Hypothalamus (tissue), 51 donors: ENCODE measurements around the gene DTWD2.
"Not testable (repeated sequence)": the region's sequence is repeated elsewhere in the genome, so short reads cannot be mapped to it uniquely, and the experiment has no call there.

Source experiments
- DNase-seq, 51 donors: peaks; one replicate each; lab custom pipeline; 2025; lab: John Stamatoyannopoulos, UW

DTWD2 gene

DNA sequence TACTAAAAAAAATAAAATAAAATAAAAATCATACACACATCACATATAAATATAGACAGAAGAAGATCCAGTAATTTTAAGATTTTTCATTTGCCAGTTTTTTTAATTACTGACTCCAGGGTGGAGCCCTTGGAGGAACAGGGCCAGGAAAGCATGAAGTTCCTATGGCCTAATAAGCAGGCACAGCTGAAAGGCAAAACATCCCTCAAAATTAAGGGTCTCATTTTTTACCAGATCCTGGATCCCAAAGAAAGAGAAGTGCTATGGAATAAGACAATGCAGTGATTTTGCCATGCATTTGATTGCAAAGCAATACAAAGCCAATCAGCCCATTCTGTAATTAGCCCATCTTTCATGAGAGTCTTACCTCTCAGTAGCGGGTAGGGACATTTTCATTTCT, 11.3 kb upstream of the DTWD2 start:
- DNase-seq: no peak

DNA sequence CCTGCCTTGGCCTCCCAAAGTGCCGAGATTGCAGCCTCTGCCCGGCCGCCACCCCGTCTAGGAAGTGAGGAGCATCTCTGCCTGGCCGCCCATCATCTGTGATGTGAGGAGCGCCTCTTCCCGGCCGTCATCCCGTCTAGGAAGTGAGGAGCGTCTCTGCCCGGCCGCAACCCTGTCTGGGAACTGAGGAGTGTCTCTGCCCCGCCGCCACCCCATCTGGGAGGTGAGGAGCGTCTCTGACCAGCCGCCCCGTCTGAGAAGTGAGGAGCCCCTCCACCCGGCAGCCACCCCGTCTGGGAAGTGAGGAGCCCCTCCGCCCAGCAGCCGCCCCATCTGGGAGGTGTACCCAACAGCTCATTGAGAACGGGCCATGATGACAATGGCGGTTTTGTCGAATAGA, 10.5 kb upstream of the DTWD2 start:
- DNase-seq: not testable (repeated sequence)

DNA sequence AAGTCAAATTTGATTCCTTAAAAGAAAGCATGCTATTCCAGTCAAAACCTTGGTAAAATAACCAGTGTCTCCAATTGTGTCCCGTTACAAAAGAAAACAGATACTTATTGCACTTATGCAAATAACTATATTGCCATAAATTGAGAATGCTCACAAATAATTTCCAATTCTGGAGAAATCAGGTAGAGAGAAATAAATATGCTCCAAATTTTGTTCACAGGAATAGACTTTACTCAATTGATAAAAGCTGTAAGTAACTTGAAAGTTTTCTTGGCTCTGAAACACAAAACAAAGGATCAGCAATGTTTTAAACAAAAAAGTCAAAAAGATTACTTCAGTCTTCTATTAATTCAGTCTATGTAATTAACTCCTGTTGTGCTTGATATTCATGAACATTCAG, 7.8 kb upstream of the DTWD2 start:
- DNase-seq: no peak

DNA sequence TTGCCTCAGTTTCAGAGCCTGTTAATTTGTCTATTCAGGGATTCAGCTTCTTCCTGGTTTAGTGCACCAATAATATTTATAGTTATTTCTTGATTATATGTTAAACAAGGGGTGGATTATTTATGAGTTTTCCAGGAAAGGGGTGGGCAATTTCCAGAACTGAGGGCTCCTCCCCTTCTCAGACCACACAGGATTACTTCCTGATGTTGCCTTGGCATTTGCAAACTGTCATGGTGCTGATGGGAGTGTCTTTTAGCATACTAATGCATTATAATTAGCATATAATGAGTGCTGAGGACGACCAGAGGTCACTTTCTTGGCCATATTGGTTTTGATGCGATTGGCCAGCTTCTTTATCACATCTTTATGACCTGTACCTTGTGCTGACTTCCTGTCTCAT, 6.2 kb upstream of the DTWD2 start:
- no peak for DNase-seq

DNA sequence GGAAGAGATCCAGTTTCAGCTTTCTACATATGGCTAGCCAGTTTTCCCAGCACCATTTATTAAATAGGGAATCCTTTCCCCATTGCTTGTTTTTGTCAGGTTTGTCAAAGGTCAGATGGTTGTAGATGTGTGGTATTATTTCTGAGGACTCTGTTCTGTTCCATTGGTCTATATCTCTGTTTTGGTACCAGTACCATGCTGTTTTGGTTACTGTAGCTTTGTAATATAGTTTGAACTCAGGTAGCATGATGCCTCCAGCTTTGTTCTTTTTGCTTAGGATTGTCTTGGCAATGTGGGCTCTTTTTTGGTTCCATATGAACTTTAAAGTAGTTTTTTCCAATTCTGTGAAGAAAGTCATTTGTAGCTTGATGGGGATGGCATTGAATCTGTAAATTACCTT, 4.8 kb upstream of the DTWD2 start:
- not testable (repeated sequence) for DNase-seq

DNA sequence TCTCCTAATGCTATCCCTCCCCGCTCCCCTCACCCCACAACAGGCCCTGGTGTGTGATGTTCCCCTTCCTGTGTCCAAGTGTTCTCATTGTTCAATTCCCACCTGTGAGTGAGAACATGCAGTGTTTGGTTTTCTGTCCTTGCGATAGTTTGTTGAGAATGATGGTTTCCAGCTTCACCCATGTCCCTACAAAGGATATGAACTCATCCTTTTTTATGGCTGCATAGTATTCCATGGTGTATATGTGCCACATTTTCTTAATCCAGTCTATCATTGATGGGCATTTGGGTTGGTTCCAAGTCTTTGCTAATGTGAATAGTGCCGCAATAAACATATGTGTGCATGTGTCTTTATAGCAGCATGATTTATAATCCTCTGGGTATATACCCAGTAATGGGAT, 3.7 kb upstream of the DTWD2 start:
- not testable (repeated sequence) for DNase-seq

DNA sequence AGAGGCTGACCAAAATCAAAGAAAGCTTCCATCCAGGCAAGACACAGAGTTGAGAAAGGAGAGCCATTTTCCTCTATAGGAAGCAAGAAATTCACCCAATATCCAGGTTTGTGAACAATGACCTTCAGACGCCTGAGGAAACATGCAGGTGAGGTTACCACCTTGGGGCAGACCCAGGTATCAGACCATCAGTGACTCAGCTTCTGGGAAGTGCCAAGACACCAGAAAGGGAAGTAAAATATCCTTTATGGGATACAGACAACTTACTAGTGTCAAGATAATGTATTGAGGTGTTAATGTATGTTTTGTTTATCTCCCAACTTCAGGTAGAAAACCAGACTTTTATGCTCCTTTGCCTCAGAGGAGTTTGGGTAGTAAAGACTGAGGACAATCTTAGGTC, 2.2 kb upstream of the DTWD2 start:
- DNase-seq: no peak

DNA sequence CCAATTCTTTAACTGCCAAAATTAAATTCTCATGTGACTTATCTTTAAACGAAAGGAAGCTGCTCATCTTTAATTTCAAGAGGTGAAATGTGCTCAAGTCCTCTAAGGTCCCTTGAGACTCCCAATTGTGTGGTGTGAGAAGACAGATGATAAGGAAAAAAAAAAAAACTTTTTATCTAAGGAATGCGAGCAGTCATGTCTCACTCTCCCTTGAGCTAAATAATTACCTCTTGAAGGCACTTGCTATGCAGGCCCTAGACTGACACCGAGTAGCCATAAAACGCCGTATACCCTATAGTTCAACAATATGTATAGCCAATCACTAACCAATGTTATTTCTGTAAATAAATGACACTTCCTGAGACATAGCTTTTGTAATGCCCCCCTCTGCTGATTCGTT, 1.5 kb upstream of the DTWD2 start:
- no peak for DNase-seq

DNA sequence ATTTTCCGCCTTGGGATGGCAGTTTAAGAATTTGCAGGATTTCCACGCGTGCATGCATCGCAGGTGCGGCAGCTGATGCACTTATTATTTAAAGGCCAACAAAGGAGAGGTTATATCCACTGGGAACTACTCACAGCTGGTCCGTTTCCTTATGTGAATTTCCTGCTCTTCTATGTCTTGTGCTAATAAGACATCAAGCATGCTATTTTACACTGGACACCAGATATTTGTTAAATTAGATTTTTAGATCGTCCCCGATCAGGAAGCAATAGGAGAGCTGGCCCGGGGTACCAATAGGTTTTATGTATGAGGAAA, 476 bp upstream of the DTWD2 start:
- peak in 1 of 51 donors; percentile 43 for DNase-seq

DNA sequence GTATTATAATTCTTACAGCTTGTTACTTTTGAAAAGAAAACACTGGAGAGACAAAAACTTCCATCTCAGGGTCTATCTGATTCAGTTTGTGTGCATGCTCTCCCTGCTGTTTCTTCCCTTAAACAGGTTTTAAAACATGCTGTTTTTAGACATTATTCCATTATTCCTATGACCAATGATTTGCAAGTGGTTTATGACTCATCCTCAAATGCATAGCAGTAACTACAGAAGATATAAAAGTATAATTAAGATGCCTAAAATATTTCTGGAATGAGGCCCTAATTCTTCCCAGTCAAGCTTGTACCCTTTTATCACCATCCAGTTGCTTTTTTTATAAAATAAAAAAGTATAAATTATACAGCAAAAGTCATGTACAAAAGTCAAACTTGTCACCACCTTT, 3.7 kb downstream of the DTWD2 start:
- no peak for DNase-seq

DNA sequence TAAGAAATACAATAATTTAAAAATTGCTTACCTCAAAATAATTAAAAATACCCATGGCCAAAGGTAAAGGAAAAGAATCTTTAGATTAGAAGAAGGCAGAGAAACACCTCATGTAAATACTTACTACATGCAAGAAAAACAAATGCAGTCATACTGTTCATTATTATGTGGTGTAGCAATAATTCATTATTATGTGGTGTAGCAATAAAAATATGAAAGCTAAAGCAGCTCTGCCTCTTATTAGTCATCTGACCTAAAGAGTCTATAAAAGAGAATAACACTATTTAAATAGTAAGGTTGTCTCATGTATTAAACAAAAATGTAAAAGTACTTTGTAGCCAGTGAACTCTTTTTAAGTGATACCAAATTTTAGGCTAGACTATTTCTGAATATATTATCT, 6.6 kb downstream of the DTWD2 start:
- no peak for DNase-seq

DNA sequence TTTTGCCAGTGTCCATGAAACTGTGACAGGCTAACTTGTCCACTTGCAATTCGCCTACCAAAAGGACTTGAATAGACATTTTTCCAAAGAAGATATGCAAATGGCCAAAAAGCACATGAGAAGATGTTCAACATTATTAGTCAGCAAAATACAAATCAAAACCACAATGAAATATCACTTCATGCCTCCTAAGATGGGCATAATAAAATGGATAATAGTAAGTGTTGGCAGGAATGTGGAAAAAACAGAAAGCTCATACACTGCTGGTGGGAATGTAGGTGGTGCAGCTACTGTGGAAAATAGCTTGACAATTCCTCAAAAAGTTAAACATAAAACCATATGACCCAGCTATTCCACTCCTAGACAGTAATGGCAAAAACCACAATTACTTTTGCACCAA, 7.9 kb downstream of the DTWD2 start:
- no peak for DNase-seq

DNA sequence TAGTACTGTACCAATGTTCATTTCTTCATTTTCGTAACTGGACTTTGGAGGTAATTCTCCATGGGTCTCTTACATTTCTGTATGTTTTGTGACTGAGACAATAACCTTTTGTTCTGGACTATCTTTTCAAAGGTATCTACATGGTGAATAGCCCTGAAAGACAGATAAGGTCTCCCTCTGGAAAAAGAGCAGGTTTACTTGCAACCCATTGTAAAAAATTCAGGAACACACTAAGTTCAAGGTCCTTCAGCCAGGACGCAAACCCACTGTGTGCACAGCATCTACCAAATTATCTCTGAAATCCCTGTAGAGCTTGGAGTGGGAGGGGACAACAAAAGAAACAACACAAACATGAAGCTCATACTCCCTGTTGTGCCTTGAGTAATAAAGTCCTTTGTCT, 8.3 kb downstream of the DTWD2 start:
- no peak for DNase-seq

DNA sequence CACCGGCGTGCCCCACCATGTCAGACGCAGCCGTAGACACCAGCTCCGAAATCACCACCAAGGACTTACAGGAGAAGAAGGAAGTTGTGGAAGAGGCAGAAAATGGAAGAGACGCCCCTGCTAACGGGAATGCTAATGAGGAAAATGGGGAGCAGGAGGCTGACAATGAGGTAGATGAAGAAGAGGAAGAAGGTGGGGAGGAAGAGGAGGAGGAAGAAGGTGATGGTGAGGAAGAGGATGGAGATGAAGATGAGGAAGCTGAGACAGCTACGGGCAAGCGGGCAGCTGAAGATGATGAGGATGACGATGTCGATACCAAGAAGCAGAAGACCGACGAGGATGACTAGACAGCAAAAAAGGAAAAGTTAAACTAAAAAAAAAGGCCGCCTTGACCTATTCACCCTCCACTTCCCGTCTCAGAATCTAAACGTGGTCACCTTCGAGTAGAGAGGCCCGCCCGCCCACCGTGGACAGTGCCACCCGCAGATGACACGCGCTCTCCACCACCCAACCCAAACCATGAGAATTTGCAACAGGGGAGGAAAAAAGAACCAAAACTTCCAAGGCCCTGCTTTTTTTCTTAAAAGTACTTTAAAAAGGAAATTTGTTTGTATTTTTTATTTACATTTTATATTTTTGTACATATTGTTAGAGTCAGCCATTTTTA, 14.4 kb downstream of the DTWD2 start:
- not testable (repeated sequence) for DNase-seq

DNA sequence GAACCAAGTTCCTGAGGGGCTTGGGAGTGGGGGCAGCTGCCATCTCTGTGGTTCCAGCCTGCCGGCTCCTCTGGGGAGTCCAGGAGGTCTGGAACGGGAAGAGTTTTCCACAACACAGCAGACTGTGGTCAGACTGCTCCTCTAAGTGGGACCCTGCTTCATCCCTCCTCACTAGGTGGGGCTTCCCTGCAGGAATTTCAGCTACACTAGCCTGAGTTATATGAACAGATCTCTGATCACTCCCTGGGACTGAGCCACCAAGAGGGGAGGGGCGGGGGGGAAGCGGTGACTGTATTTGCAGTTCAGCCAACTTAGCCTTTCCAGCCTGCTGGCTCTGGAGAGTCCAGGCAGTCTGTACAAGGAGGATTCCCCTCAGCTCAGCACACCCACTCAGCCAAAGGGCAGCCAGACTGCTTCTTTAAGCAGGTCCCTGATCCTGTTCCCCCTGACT, 19.4 kb downstream of the DTWD2 start:
- DNase-seq: peak in 1 of 51 donors; percentile 2

DNA sequence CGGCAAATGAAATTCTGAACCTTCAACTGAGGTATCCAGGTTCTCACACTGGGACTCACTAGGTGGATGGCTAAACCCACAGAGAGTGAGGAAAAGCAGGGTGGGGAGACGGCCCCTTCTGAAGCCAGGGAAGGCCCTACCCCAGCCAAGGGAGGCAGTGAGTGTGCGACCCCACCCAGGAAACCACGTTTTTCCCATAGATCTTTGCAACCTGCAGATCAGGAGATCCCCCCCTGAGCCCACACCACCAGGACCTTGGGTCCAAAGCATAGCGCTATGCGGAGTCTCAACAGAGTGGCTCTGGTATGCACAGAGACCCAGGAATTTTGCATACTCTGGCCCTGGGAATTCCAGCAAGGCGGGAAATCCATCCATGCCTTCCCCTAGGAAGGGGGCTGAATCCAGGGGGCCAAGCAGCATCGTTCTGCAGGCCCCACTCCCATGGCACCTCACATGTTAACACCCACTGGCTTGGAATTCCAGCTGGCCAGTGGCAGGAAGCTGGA, 19.9 kb downstream of the DTWD2 start:
- DNase-seq: no peak

DNA sequence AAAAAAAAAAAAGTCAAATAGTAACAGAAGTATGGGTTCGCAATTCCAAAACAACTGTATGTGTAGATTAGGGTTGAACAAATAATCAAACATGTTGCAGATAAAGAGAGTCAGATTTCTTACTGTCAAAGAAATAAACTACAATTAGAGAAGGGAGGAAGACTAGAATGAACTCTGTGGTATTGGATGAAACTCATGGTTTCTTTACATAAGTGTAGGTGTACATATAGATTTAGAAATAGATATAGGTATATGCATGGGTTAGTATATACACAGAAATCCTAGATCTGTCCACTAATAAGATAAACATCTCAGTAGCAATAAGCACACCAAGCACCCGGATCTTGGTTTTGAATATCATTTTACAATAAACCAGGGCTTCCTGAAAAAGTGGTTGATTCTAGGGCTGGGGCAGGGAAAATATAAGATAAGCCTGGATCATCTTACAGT, 21.3 kb downstream of the DTWD2 start:
- DNase-seq: no peak

DNA sequence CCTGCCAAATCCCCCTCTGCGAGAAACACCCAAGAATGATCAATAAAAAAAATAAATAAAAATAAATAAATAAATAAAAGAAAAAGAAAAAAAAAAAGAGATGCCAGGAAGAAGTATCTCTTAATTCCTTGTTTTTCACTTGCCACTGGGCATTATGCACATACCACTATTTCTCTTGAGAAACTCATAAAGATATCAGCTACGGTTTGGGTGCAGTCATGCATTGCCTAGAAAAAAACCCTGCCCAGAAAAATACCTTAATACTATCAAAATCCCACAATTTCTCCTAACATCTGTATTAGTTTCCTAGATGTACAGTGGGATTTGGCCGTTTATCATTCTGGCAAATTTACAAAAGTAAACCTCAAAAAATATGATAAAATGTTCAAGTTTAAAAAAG, 22.5 kb downstream of the DTWD2 start:
- no peak for DNase-seq

DNA sequence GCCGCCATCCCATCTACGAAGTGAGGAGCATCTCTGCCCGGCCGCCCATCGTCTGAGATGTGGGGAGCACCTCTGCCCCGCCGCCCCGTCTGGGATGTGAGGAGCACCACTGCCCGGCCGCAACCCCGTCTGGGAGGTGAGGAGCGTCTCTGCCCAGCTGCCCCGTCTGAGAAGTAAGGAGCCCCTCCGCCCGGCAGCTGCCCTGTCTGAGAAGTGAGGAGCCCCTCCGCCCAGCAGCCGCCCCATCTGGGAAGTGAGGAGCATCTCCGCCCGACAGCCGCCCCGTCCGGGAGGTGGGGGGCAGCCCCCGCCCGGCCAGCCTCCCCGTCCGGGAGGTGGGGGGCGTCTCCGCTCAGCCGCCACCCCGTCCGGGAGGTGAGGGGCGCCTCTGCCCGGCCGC, 23.4 kb downstream of the DTWD2 start:
- not testable (repeated sequence) for DNase-seq

DNA sequence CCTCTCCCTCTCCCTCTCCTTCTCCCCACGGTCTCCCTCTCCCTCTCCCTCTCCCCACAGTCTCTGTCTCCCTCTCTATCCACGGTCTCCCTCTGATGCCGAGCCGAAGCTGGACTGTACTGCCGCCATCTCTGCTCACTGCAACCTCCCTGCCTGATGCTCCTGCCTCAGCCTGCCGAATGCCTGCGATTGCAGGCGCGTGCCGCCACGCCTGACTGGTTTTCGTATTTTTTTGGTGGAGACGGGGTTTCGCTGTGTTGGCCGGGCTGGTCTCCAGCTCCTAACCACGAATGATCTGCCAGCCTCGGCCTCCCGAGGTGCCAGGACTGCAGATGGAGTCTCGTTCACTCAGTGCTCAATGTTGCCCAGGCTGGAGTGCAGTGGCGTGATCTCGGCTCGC, 24.0 kb downstream of the DTWD2 start:
- DNase-seq: not testable (repeated sequence)

DNA sequence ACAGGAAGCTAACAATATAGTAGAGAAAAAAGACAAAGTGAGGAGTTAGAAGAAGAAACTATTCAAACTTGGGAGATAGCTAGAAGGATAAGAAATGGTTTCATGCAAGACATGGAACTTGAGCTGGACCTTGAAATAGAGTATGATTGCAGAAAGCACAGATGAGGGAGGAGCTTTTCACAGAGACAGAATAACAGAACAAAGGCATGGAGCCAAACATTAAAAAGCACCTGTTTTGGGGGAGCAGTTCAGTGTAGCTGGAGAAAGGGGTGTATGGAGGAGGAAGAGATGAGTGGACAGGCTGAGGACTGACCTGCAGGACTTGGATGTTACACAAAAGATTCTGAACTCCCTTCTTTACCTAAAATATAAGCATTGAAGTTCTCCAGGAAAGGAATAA, 25.2 kb downstream of the DTWD2 start:
- no peak for DNase-seq

DNA sequence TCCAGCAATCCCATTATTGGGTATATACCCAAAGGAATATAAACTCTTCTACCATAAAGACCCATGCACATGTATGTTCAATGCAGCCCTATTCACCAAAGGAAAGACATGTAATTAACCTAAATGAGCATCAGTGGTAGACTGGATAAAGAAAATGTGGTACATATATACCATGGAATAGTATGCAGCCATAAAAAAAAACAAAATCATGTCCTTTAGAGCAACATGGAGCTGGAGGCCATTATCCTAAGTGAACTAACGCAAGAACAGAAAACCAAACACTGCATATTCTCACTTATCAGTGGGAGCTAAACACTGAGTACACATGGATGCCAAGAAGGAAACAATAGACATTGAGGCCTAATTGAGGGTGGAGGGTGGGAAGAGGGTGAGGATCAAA, 27.8 kb downstream of the DTWD2 start:
- DNase-seq: no peak

DNA sequence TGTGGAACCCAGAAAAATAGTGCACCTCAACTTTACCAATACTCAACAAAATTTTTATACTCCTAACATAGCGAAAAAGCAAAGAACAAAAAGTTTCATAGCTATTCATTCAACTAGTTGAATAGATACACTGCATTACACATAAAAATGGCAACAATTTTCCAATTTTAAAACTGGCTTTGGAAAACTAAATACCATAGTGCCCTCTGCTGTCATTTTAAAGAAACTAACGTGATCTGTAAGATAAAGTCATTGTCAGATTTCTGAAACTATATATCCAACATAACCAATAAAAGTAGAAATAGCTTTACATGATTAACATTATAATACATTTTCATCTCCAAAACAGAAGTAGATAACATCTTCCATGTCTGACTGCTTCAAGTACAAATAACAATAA, 31.6 kb downstream of the DTWD2 start:
- DNase-seq: no peak
